ENCODE measurements around the gene CHKA. TPM values are rescaled to one million over a fixed set of nuclear protein-coding genes. Genes with fewer than 3 reads are reported as not detected.

CHKA gene
- total and polyA plus RNA-seq, 9 of the 15 experiments (the other 6 are each of a cell fraction or from before 2014, with no cell fraction given): 3.6 to 37.0 (median 30.2) TPM

DNA sequence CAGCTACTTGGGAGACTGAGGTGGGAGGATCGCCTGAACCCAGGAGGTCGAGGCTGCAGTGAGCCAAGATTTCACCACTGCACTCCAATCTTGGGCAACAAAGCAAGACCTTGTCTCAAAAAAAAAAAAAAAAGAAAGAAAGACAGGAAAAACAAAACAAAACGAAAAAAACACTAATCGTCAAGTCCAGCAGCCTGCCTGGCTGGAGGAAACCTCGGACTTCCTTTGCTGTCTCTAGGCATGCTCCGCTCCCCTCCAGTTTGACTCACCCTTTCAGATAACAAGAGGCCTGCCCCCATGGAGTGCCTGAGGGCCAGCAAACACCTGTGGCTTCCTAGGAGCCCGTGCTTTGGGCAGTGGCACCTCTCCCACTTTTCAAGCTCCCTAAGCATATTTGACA is 28.8 kb upstream of the CHKA start (continued):
- peak; percentile 43; the same call in 1 of the 2 replicates for TF ChIP-seq JUN (IDR thresholded peaks at IDR 0.05; ENCODE audit: borderline replicate concordance, low read depth, low read length)
- no peak for TF ChIP-seq JUN (CRISPR knock-in tag; IDR thresholded peaks at IDR 0.05; ENCODE audit: borderline replicate concordance)
- TF ChIP-seq, protein P1, sequence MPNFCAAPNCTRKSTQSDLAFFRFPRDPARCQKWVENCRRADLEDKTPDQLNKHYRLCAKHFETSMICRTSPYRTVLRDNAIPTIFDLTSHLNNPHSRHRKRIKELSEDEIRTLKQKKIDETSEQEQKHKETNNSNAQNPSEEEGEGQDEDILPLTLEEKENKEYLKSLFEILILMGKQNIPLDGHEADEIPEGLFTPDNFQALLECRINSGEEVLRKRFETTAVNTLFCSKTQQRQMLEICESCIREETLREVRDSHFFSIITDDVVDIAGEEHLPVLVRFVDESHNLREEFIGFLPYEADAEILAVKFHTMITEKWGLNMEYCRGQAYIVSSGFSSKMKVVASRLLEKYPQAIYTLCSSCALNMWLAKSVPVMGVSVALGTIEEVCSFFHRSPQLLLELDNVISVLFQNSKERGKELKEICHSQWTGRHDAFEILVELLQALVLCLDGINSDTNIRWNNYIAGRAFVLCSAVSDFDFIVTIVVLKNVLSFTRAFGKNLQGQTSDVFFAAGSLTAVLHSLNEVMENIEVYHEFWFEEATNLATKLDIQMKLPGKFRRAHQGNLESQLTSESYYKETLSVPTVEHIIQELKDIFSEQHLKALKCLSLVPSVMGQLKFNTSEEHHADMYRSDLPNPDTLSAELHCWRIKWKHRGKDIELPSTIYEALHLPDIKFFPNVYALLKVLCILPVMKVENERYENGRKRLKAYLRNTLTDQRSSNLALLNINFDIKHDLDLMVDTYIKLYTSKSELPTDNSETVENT (CRISPR knock-in tag; IDR thresholded peaks at IDR 0.05): no peak
- TF ChIP-seq RCOR1 (IDR thresholded peaks at IDR 0.05; ENCODE audit: borderline replicate concordance in 1 of 2, low read depth in 2 of 2, low read length in 2 of 2): peak in 1 of 2 experiments; percentile 50; a peak in 1 of 4 replicates
- TF ChIP-seq, protein P2, sequence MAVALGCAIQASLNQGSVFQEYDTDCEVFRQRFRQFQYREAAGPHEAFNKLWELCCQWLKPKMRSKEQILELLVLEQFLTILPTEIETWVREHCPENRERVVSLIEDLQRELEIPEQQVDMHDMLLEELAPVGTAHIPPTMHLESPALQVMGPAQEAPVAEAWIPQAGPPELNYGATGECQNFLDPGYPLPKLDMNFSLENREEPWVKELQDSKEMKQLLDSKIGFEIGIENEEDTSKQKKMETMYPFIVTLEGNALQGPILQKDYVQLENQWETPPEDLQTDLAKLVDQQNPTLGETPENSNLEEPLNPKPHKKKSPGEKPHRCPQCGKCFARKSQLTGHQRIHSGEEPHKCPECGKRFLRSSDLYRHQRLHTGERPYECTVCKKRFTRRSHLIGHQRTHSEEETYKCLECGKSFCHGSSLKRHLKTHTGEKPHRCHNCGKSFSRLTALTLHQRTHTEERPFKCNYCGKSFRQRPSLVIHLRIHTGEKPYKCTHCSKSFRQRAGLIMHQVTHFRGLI (CRISPR knock-in tag; IDR thresholded peaks at IDR 0.05): no peak
- TF ChIP-seq, protein P3, sequence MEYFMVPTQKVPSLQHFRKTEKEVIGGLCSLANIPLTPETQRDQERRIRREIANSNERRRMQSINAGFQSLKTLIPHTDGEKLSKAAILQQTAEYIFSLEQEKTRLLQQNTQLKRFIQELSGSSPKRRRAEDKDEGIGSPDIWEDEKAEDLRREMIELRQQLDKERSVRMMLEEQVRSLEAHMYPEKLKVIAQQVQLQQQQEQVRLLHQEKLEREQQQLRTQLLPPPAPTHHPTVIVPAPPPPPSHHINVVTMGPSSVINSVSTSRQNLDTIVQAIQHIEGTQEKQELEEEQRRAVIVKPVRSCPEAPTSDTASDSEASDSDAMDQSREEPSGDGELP (CRISPR knock-in tag; IDR thresholded peaks at IDR 0.05; ENCODE audit: borderline replicate concordance): peak; percentile 40; the same call in 1 of the 2 replicates
- TF ChIP-seq, protein P4, sequence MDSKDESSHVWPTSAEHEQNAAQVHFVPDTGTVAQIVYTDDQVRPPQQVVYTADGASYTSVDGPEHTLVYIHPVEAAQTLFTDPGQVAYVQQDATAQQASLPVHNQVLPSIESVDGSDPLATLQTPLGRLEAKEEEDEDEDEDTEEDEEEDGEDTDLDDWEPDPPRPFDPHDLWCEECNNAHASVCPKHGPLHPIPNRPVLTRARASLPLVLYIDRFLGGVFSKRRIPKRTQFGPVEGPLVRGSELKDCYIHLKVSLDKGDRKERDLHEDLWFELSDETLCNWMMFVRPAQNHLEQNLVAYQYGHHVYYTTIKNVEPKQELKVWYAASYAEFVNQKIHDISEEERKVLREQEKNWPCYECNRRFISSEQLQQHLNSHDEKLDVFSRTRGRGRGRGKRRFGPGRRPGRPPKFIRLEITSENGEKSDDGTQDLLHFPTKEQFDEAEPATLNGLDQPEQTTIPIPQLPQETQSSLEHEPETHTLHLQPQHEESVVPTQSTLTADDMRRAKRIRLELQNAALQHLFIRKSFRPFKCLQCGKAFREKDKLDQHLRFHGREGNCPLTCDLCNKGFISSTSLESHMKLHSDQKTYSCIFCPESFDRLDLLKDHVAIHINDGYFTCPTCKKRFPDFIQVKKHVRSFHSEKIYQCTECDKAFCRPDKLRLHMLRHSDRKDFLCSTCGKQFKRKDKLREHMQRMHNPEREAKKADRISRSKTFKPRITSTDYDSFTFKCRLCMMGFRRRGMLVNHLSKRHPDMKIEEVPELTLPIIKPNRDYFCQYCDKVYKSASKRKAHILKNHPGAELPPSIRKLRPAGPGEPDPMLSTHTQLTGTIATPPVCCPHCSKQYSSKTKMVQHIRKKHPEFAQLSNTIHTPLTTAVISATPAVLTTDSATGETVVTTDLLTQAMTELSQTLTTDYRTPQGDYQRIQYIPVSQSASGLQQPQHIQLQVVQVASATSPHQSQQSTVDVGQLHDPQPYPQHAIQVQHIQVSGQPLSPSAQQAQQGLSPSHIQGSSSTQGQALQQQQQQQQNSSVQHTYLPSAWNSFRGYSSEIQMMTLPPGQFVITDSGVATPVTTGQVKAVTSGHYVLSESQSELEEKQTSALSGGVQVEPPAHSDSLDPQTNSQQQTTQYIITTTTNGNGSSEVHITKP (IDR thresholded peaks at IDR 0.05; ENCODE audit: partially characterized antibody): peak; percentile 61
- TF ChIP-seq ZFP36 (IDR thresholded peaks at IDR 0.05; ENCODE audit: low read depth, low read length, partially characterized antibody): peak; percentile 45
- peak; percentile 77 for TF ChIP-seq JUND (IDR thresholded peaks at IDR 0.05; ENCODE audit: borderline replicate concordance, low read depth, low read length)
- peak; percentile 53; the same call in 1 of the 3 replicates for TF ChIP-seq JUND (tag; IDR thresholded peaks at IDR 0.05; ENCODE audit: borderline replicate concordance, low read depth, low read length)
- TF ChIP-seq MYC (IDR thresholded peaks at IDR 0.05; ENCODE audit: low read depth, low read length): peak; percentile 21; the same call in 1 of the 2 replicates
- TF ChIP-seq MYC (CRISPR knock-in tag; IDR thresholded peaks at IDR 0.05; ENCODE audit: borderline replicate concordance, low read depth): no peak
- peak; percentile 49; the same call in 1 of the 2 replicates for TF ChIP-seq SPI1 (IDR thresholded peaks at IDR 0.05; ENCODE audit: borderline replicate concordance, low read depth, low read length)
- TF ChIP-seq BCOR (IDR thresholded peaks at IDR 0.05): 0 out of 2 replicates have a peak, but pooled peaks have one; percentile 20
- peak; percentile 84 to 87 for TF ChIP-seq NRF1 (conservative IDR thresholded peaks at IDR 0.05 in 1 of 2, IDR thresholded peaks at IDR 0.05 in 1 of 2)
- TF ChIP-seq CBFA2T3 (IDR thresholded peaks at IDR 0.05): peak; percentile 53
- TF ChIP-seq CTBP1 (IDR thresholded peaks at IDR 0.05; ENCODE audit: borderline replicate concordance): 0 out of 2 replicates have a peak, but pooled peaks have one; percentile 13
- peak in 1 of 2 experiments; percentile 77; a peak in 3 of 4 replicates for TF ChIP-seq HDAC1 (IDR thresholded peaks at IDR 0.05)
- peak; percentile 65; the same call in 1 of the 2 replicates for TF ChIP-seq HDAC2 (IDR thresholded peaks at IDR 0.05)
- no peak for TF ChIP-seq EGR1 (conservative IDR thresholded peaks at IDR 0.05)
- TF ChIP-seq ZFX (CRISPR knock-in tag; IDR thresholded peaks at IDR 0.05): 0 out of 2 replicates have a peak, but pooled peaks have one; percentile 14
